H1 (cell line): ENCODE results near the gene ACACA. TPM values are rescaled to one million over a fixed set of nuclear protein-coding genes. Genes with fewer than 3 reads are reported as not detected.

Experiments
- CTCF ChIA-PET: fragments of 300-600 bp; sonication (Branson Sonifier 250); formaldehyde crosslinking; loops from one replicate; lab custom pipeline; 2021; ENCODE audit not compliant: partially characterized antibody; lab: Charles Lee
- POLR2A ChIA-PET: fragments of 300-600 bp; sonication (Branson Sonifier 250); formaldehyde crosslinking; loops from one replicate; lab custom pipeline; 2021; ENCODE audit warnings: inconsistent platforms; ENCODE audit not compliant: partially characterized antibody; lab: Charles Lee
- DNase-seq, 2 experiments: peaks; one replicate each; pipeline versions ENCODE4 v3.0.0 to v3.0.0-alpha.2; 2010 to 2022; ENCODE audit warnings: low spot score in 2 of 2, low read depth in 1 of 2, mixed read lengths in 1 of 2
- FAIRE-seq: peaks from 2 replicates; lab custom pipeline; 2011; peaks lifted over from hg19 to GRCh38; lab: Jason Lieb, UNC
- H2AFZ ChIP-seq: 2 replicates; pipeline ENCODE4 v1.8.1; 2012; ENCODE audit warnings: low read length, inconsistent platforms
- H2AK5ac ChIP-seq: 2 replicates; pipeline ENCODE4 v1.6.1; 2013; ENCODE audit warnings: low read depth, low read length
- H2BK120ac ChIP-seq: replicated peaks from 2 replicates; pipeline ENCODE3; 2013; ENCODE audit warnings: low read depth, low read length, inconsistent platforms
- H2BK12ac ChIP-seq: 2 replicates; pipeline ENCODE4 v1.6.1; 2013; ENCODE audit warnings: low read depth, low read length
- H2BK15ac ChIP-seq: 2 replicates; pipeline ENCODE4 v1.6.1; 2013; ENCODE audit warnings: low read length
- H2BK20ac ChIP-seq: 2 replicates; pipeline ENCODE4 v1.6.1; 2013; ENCODE audit warnings: low read length
- H2BK5ac ChIP-seq: 2 replicates; pipeline ENCODE4 v1.6.1; 2013; ENCODE audit warnings: low read depth, low read length
- H3K14ac ChIP-seq: 2 replicates; pipeline ENCODE4 v1.6.1; 2013; ENCODE audit warnings: inconsistent platforms; ENCODE audit not compliant: insufficient read length
- H3K18ac ChIP-seq: 2 replicates; pipeline ENCODE4 v1.6.1; 2013; ENCODE audit warnings: low read length; ENCODE audit errors: extremely low read depth
- H3K23ac ChIP-seq: 2 replicates; pipeline ENCODE4 v1.6.1; 2013; ENCODE audit warnings: inconsistent platforms; ENCODE audit not compliant: insufficient read length
- H3K23me2 ChIP-seq: 2 replicates; pipeline ENCODE4 v1.6.1; 2013; ENCODE audit warnings: low read depth, low read length
- H3K27ac ChIP-seq: 2 replicates; pipeline ENCODE4 v1.6.1; 2011; ENCODE audit warnings: low read depth, low read length, inconsistent platforms
- H3K27me3 ChIP-seq, 4 experiments: replicated peaks in 1 of 4; 1 replicate in 1 of 4; 2 replicates in 3 of 4; pipeline versions ENCODE4 v1.6.1 to v1.8.1; 2011 to 2013; ENCODE audit warnings: low read length in 3 of 4, mild to moderate bottlenecking in 3 of 4, inconsistent platforms in 2 of 4, mixed read lengths in 2 of 4, moderate library complexity in 1 of 4; ENCODE audit not compliant: control insufficient read depth in 3 of 4, insufficient read depth in 3 of 4; ENCODE audit errors: extremely low read depth in 1 of 4
- H3K36me3 ChIP-seq, 4 experiments: 2 replicates each; pipeline versions ENCODE4 v1.6.1 to v1.8.1; 2011 to 2013; ENCODE audit warnings: mild to moderate bottlenecking in 4 of 4, low read length in 3 of 4, moderate library complexity in 2 of 4, control low read depth in 1 of 4, inconsistent platforms in 1 of 4; ENCODE audit not compliant: insufficient read depth in 4 of 4, control insufficient read depth in 2 of 4
- H3K4ac ChIP-seq: replicated peaks from 2 replicates; pipeline ENCODE3; 2013; ENCODE audit warnings: low read length, low read depth, mixed read lengths, inconsistent platforms; ENCODE audit not compliant: insufficient read length
- H3K4me1 ChIP-seq, 4 experiments: replicated peaks in 1 of 4; 1 replicate in 1 of 4; 2 replicates in 3 of 4; pipeline versions ENCODE4 v1.6.1 to v1.8.1; 2011 to 2013; ENCODE audit warnings: low read length in 3 of 4, inconsistent platforms in 2 of 4, mixed read lengths in 1 of 4; ENCODE audit not compliant: insufficient read depth in 4 of 4, control insufficient read depth in 3 of 4
- H3K4me2 ChIP-seq, 2 experiments: 2 replicates each; pipeline versions ENCODE4 v1.6.1 to v1.8.1; 2011 to 2013; ENCODE audit warnings: low read depth in 2 of 2, low read length in 2 of 2, control low read depth in 1 of 2, inconsistent platforms in 1 of 2, mild to moderate bottlenecking in 1 of 2; ENCODE audit not compliant: insufficient read depth in 1 of 2
- H3K4me3 ChIP-seq, 4 experiments: fragments of 200-600, 300-600 bp in 1 of 4; sonication (generic), shearing (Covaris generic), sonication (Bioruptor Twin) in 1 of 4; 2 replicates each; pipeline versions ENCODE4 v1.5.1 to v1.8.1; 2011 to 2016; ENCODE audit warnings: low read length in 4 of 4, low read depth in 3 of 4, control low read depth in 2 of 4, inconsistent platforms in 2 of 4, mild to moderate bottlenecking in 2 of 4, mixed read lengths in 1 of 4, moderate library complexity in 1 of 4; ENCODE audit not compliant: insufficient read depth in 2 of 4; ENCODE audit errors: extremely low read depth in 1 of 4
- H3K56ac ChIP-seq: replicated peaks from 2 replicates; pipeline ENCODE3; 2013; ENCODE audit warnings: low read depth, mild to moderate bottlenecking, mixed read lengths, low read length, inconsistent platforms; ENCODE audit not compliant: insufficient read length
- H3K79me1 ChIP-seq: 2 replicates; pipeline ENCODE4 v1.6.1; 2013; ENCODE audit warnings: low read depth, low read length, control low read depth
- H3K79me2 ChIP-seq, 2 experiments: 2 replicates each; pipeline versions ENCODE4 v1.6.1 to v1.8.1; 2012 to 2013; ENCODE audit warnings: low read length in 2 of 2, mild to moderate bottlenecking in 2 of 2, inconsistent platforms in 1 of 2; ENCODE audit not compliant: insufficient read depth in 2 of 2, control insufficient read depth in 1 of 2
- H3K9ac ChIP-seq, 4 experiments: replicated peaks in 1 of 4; 1 replicate in 1 of 4; 2 replicates in 3 of 4; pipeline versions ENCODE4 v1.6.1 to v1.8.1; 2011 to 2013; ENCODE audit warnings: low read depth in 3 of 4, low read length in 3 of 4, control low read depth in 2 of 4, mild to moderate bottlenecking in 2 of 4, moderate library complexity in 2 of 4, inconsistent platforms in 1 of 4; ENCODE audit errors: extremely low read depth in 1 of 4
- H3K9me3 ChIP-seq, 2 experiments: 2 replicates each; pipeline versions ENCODE4 v1.6.1 to v1.8.1; 2012 to 2013; ENCODE audit warnings: mild to moderate bottlenecking in 2 of 2, moderate library complexity in 2 of 2, control low read depth in 1 of 2, inconsistent platforms in 1 of 2, low read depth in 1 of 2, low read length in 1 of 2, mixed read lengths in 1 of 2; ENCODE audit not compliant: insufficient read depth in 2 of 2
- H4K20me1 ChIP-seq, 2 experiments: replicated peaks in 1 of 2; 2 replicates each; pipeline versions ENCODE3 to v1.8.1; 2011 to 2013; ENCODE audit warnings: inconsistent platforms in 2 of 2, low read length in 2 of 2, mild to moderate bottlenecking in 1 of 2; ENCODE audit not compliant: insufficient read depth in 2 of 2, control insufficient read depth in 1 of 2
- H4K5ac ChIP-seq: 2 replicates; pipeline ENCODE4 v1.6.1; 2013; ENCODE audit warnings: low read length, low read depth, mixed read lengths, inconsistent platforms; ENCODE audit not compliant: insufficient read length
- H4K8ac ChIP-seq: 2 replicates; pipeline ENCODE4 v1.8.0; 2013; ENCODE audit warnings: mild to moderate bottlenecking, moderate library complexity, low read length, inconsistent platforms; ENCODE audit not compliant: insufficient read depth; ENCODE audit errors: extremely low read depth
- H4K91ac ChIP-seq: replicated peaks from 2 replicates; pipeline ENCODE3; 2013; ENCODE audit warnings: low read length, mixed read lengths, inconsistent platforms; ENCODE audit not compliant: insufficient read length
- CBX8 ChIP-seq: fragments of 300-800, 300-1000 bp; sonication (generic); IDR thresholded peaks from 2 replicates; pipeline ENCODE4 v1.7.1; 2016; ENCODE audit warnings: low read depth, low read length, borderline replicate concordance
- EP300 ChIP-seq, 2 experiments: IDR thresholded peaks; 1 replicate in 1 of 2; 2 replicates in 1 of 2; pipeline ENCODE4 v1.6.1; 2011 to 2012; ENCODE audit warnings: low read depth in 2 of 2, low read length in 2 of 2, mild to moderate bottlenecking in 2 of 2, borderline replicate concordance in 1 of 2, inconsistent platforms in 1 of 2, moderate library complexity in 1 of 2
- KDM1A ChIP-seq: fragments of 200-600, 300-600 bp; sonication (generic); IDR thresholded peaks from 2 replicates; pipeline ENCODE4 v1.7.1; 2016; ENCODE audit warnings: mild to moderate bottlenecking, low read length, borderline replicate concordance
- NRF1 ChIP-seq: IDR thresholded peaks from 2 replicates; pipeline ENCODE4 v1.6.1; 2011; ENCODE audit warnings: mild to moderate bottlenecking, low read depth, low read length, improper control_type of control experiment
- WGBS, 2 experiments: shearing (Covaris generic) in 1 of 2; methylation state at CpG; one replicate each; pipeline versions ENCODE4 v1.1.6 to v1.1.7; 2013 to 2015; ENCODE audit warnings: low lambda C conversion rate in 2 of 2, mixed read lengths in 2 of 2, inconsistent platforms in 1 of 2, low coverage in 1 of 2, missing lambda C conversion rate in 1 of 2; ENCODE audit not compliant: insufficient replicate concordance in 2 of 2, insufficient coverage in 1 of 2, insufficient read length in 1 of 2; ENCODE audit errors: extremely low coverage in 1 of 2, missing lambda C conversion rate in 1 of 2; 5-methylcytosine and 5-hydroxymethylcytosine counted together
- polyA plus RNA-seq, 7 experiments: library from polyadenylated mRNA; depleted of rRNA in 3 of 7; stranded (reverse) in 5 of 7; unstranded in 2 of 7; fragments of >200 nt in 5 of 7; fragments of 200-250 nt in 2 of 7; gene quantifications; 1 replicate in 5 of 7; 2 replicates in 1 of 7; 4 replicates in 1 of 7; pipeline versions ENCODE4 v1.2.1 to v1.2.3, GENCODE V29; 2011 to 2013; ENCODE audit warnings: missing spikeins in 2 of 7, mixed read lengths in 2 of 7
- total RNA-seq: library from RNA; stranded (reverse); fragmentation: NEBNext Ultra II Directional; extraction: Animal tissue kit (Norgen Biotek cat#: 25700); gene quantifications from 2 replicates; pipeline ENCODE4 v1.2.1, GENCODE V29; 2021
- TF ChIP-seq, protein P1 (sequence below): IDR thresholded peaks from 2 replicates; pipeline ENCODE4 v1.6.1; 2011; ENCODE audit warnings: low read length, improper control_type of control experiment
- TF ChIP-seq, protein P2 (sequence below): IDR thresholded peaks from 2 replicates; pipeline ENCODE4 v1.6.1; 2012; ENCODE audit warnings: inconsistent platforms

Gene ACACA
- total and polyA plus RNA-seq, 2 of the 8 experiments (the other 6 are each of a cell fraction or from before 2014, with no cell fraction given), result 74.0 to 160 TPM

DNA sequence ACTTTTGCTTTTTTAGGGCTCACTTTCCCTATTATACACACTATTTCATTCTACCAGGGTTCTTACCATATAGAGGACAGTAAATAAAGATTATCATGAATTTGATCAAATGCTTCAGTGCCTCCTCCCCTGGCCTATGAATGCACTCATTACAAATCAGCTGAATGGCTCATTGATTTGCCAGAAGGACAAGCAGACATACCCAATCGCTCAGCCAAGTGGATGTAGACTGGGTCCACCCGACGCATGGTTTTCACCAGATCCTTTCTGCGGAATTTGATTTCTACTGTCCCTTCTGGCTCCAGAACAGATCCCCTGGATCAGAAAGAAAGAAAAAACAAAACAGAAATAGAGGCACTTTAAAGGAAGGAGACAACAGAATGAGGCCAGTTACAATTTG lies 295.3 kb downstream of the ACACA start:
- no peak for FAIRE-seq
- no peak overlapping the region for H3K4me3 ChIP-seq
- no peak overlapping the region for H2BK120ac ChIP-seq
- H3K27ac ChIP-seq, result no peak overlapping the region
- no peaks in the 10 kb centered on the region for H3K9me3 ChIP-seq
- ChIA-PET POLR2A (no interaction called here), CTCF (interaction anchor here (0.7 to 1.1 kb wide), 3 partner anchors 13 to 253 kb away, joined by 3 to 9 read pairs (median 3); no protein-coding TSS in a partner anchor)
- no peak overlapping the region for H3K18ac ChIP-seq
- H4K20me1 ChIP-seq, result no peaks in the 10 kb centered on the region
- no peak overlapping the region for H2BK20ac ChIP-seq
- H2BK15ac ChIP-seq, result no peak overlapping the region
- H2AFZ ChIP-seq, result no peak overlapping the region
- no peaks in the 10 kb centered on the region for H3K23me2 ChIP-seq
- no peaks in the 10 kb centered on the region for H3K27me3 ChIP-seq
- H3K79me1 ChIP-seq, result no peaks in the 10 kb centered on the region
- DNase-seq, result no peak
- H3K79me2 ChIP-seq, result no peaks in the 10 kb centered on the region
- no peak overlapping the region for H4K5ac ChIP-seq
- peaks cover 6 to 41% (median 21%) of the 10 kb centered on the region in 4 experiments; a peak in 7 of 8 replicates for H3K36me3 ChIP-seq
- peaks cover 8 to 16% (median 14%) of the 10 kb centered on the region in 4 experiments for H3K4me1 ChIP-seq
- no peak overlapping the region for H3K9ac ChIP-seq
- H2AK5ac ChIP-seq, result no peak overlapping the region
- H2BK12ac ChIP-seq, result no peak overlapping the region
- H3K4ac ChIP-seq, result no peak overlapping the region
- no peak overlapping the region for H3K14ac ChIP-seq
- H2BK5ac ChIP-seq, result no peak overlapping the region
- 96% methylated on average over 4 of the region's 4 CpGs; no CpG with 5 or more reads in 1 of the 2 experiments for WGBS, 2 experiments
- H3K23ac ChIP-seq, result no peak overlapping the region
- no peak overlapping the region for H4K8ac ChIP-seq
- H3K4me2 ChIP-seq, result no peak overlapping the region
- H4K91ac ChIP-seq, result no peak overlapping the region
- no peak overlapping the region for H3K56ac ChIP-seq
- TF ChIP-seq, protein P1, sequence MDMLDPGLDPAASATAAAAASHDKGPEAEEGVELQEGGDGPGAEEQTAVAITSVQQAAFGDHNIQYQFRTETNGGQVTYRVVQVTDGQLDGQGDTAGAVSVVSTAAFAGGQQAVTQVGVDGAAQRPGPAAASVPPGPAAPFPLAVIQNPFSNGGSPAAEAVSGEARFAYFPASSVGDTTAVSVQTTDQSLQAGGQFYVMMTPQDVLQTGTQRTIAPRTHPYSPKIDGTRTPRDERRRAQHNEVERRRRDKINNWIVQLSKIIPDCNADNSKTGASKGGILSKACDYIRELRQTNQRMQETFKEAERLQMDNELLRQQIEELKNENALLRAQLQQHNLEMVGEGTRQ, result no peak
- TF ChIP-seq EP300 (IDR thresholded peaks at IDR 0.05; ENCODE audit: borderline replicate concordance in 1 of 2, low read depth in 2 of 2, low read length in 2 of 2), result no peak
- TF ChIP-seq CBX8, result no peak
- no peak for TF ChIP-seq NRF1
- TF ChIP-seq, protein P2, sequence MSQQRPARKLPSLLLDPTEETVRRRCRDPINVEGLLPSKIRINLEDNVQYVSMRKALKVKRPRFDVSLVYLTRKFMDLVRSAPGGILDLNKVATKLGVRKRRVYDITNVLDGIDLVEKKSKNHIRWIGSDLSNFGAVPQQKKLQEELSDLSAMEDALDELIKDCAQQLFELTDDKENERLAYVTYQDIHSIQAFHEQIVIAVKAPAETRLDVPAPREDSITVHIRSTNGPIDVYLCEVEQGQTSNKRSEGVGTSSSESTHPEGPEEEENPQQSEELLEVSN, result no peak
- TF ChIP-seq KDM1A, result no peak
